OCI-LY1 (cell line): ENCODE results near the gene SOSTDC1.

ENCODE experiments used
- H2AFZ ChIP-seq: fragments of 200-600 bp; sonication (generic), shearing (Covaris generic); 2 replicates; pipeline ENCODE4 v1.6.0; 2014; ENCODE audit warnings: antibody characterized with exemption, mild to moderate bottlenecking, low read length
- H3F3A ChIP-seq: fragments of 200-600 bp; sonication (generic), shearing (Covaris generic); 2 replicates; pipeline ENCODE4 v1.6.0; 2014; ENCODE audit warnings: mild to moderate bottlenecking, antibody characterized with exemption, low read length, moderate library complexity; ENCODE audit not compliant: insufficient read depth
- H3K27ac ChIP-seq: fragments of 200-600 bp; sonication (generic); 2 replicates; pipeline ENCODE4 v1.5.1; 2014; ENCODE audit warnings: low read length, mixed run types, mild to moderate bottlenecking, low read depth; ENCODE audit not compliant: poor library complexity, severe bottlenecking
- H3K27me3 ChIP-seq: fragments of 200-600 bp; sonication (generic); 2 replicates; pipeline ENCODE4 v1.6.0; 2014; ENCODE audit warnings: antibody characterized with exemption, mild to moderate bottlenecking, low read length, moderate library complexity; ENCODE audit not compliant: insufficient read depth
- H3K36me3 ChIP-seq: fragments of 200-600 bp; sonication (generic); 2 replicates; pipeline ENCODE4 v1.6.1; 2014; ENCODE audit warnings: mild to moderate bottlenecking, antibody characterized with exemption, low read length, moderate library complexity, mixed read lengths; ENCODE audit not compliant: insufficient read depth
- H3K4me1 ChIP-seq: fragments of 200-600 bp; sonication (generic); 2 replicates; pipeline ENCODE4 v1.5.1; 2014; ENCODE audit warnings: mild to moderate bottlenecking, low read length, moderate library complexity; ENCODE audit not compliant: insufficient read depth, severe bottlenecking
- H3K4me2 ChIP-seq: fragments of 200-600 bp; sonication (generic), shearing (Covaris generic); 2 replicates; pipeline ENCODE4 v1.6.1; 2014; ENCODE audit warnings: low read length
- H3K4me3 ChIP-seq: fragments of 200-600 bp; sonication (generic); 2 replicates; pipeline ENCODE4 v1.5.1; 2014; ENCODE audit warnings: low read length, low read depth, mild to moderate bottlenecking, mixed read lengths; ENCODE audit not compliant: poor library complexity, severe bottlenecking
- H3K79me2 ChIP-seq: fragments of 200-600 bp; shearing (Covaris generic); 2 replicates; pipeline ENCODE4 v1.6.1; 2016; ENCODE audit warnings: mixed run types, low read length, mixed read lengths; ENCODE audit not compliant: insufficient read depth
- H3K9ac ChIP-seq: fragments of 200-600 bp; sonication (generic), shearing (Covaris generic); 2 replicates; pipeline ENCODE4 v1.6.1; 2014; ENCODE audit warnings: mild to moderate bottlenecking, low read length, mixed read lengths
- H3K9me2 ChIP-seq: fragments of 200-600 bp; sonication (generic), shearing (Covaris generic); 2 replicates; pipeline ENCODE4 v1.6.1; 2014; ENCODE audit warnings: low read depth, mild to moderate bottlenecking, low read length, mixed read lengths
- H3K9me3 ChIP-seq: fragments of 200-600 bp; shearing (Covaris generic); 2 replicates; pipeline ENCODE4 v1.6.1; 2014; ENCODE audit warnings: low read length, mixed read lengths
- H4K20me1 ChIP-seq: fragments of 200-600 bp; sonication (generic), shearing (Covaris generic); 2 replicates; pipeline ENCODE4 v1.6.0; 2016; ENCODE audit warnings: mild to moderate bottlenecking, low read length; ENCODE audit not compliant: insufficient read depth
- EZH2 ChIP-seq: fragments of 200-600 bp; sonication (generic), shearing (Covaris generic); IDR thresholded peaks from 2 replicates; pipeline ENCODE4 v1.8.0; 2017; ENCODE audit warnings: borderline replicate concordance, mixed run types, mild to moderate bottlenecking, antibody characterized with exemption, low read length, moderate library complexity, mixed read lengths
- TF ChIP-seq, protein P1 (sequence below): fragments of 200-600 bp; sonication (generic), shearing (Covaris generic); IDR thresholded peaks from 2 replicates; pipeline ENCODE4 v1.5.1; 2017; ENCODE audit warnings: mild to moderate bottlenecking, antibody characterized with exemption, low read length, moderate library complexity, mixed read lengths

SOSTDC1 gene

DNA sequence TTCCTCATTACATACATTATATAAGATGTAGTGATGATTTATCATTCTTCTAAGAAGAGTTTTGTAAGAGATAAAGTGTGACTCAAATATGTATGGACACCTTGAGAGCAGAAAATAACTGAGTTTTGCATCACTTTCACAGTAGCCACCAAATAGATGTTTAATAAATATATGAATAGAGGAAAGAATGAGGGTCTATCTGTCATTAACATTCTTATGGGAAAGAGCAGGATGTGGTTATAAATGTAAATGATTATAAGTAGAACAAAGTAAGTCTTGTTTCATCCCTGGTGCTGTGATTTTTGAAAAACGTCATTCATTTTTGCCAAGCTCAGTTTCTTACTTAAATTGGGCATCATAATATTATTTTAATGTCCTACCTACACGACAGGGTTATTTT is 29.2 kb downstream of the SOSTDC1 start:
- H2AFZ ChIP-seq: no peak overlapping the region
- H3K27me3 ChIP-seq: no peaks in the 10 kb centered on the region
- no peaks in the 10 kb centered on the region for H3K36me3 ChIP-seq
- no peaks in the 10 kb centered on the region for H4K20me1 ChIP-seq
- no peak overlapping the region for H3K27ac ChIP-seq
- H3K9me3 ChIP-seq: no peaks in the 10 kb centered on the region
- no peaks in the 10 kb centered on the region for H3K4me1 ChIP-seq
- TF ChIP-seq EZH2: no peak
- TF ChIP-seq, protein P1, sequence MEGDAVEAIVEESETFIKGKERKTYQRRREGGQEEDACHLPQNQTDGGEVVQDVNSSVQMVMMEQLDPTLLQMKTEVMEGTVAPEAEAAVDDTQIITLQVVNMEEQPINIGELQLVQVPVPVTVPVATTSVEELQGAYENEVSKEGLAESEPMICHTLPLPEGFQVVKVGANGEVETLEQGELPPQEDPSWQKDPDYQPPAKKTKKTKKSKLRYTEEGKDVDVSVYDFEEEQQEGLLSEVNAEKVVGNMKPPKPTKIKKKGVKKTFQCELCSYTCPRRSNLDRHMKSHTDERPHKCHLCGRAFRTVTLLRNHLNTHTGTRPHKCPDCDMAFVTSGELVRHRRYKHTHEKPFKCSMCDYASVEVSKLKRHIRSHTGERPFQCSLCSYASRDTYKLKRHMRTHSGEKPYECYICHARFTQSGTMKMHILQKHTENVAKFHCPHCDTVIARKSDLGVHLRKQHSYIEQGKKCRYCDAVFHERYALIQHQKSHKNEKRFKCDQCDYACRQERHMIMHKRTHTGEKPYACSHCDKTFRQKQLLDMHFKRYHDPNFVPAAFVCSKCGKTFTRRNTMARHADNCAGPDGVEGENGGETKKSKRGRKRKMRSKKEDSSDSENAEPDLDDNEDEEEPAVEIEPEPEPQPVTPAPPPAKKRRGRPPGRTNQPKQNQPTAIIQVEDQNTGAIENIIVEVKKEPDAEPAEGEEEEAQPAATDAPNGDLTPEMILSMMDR: no peak
- H3K9ac ChIP-seq: no peak overlapping the region
- H3K79me2 ChIP-seq: no peaks in the 10 kb centered on the region
- H3K4me2 ChIP-seq: no peak overlapping the region
- no peaks in the 10 kb centered on the region for H3K9me2 ChIP-seq
- no peaks in the 10 kb centered on the region for H3F3A ChIP-seq
- no peak overlapping the region for H3K4me3 ChIP-seq

DNA sequence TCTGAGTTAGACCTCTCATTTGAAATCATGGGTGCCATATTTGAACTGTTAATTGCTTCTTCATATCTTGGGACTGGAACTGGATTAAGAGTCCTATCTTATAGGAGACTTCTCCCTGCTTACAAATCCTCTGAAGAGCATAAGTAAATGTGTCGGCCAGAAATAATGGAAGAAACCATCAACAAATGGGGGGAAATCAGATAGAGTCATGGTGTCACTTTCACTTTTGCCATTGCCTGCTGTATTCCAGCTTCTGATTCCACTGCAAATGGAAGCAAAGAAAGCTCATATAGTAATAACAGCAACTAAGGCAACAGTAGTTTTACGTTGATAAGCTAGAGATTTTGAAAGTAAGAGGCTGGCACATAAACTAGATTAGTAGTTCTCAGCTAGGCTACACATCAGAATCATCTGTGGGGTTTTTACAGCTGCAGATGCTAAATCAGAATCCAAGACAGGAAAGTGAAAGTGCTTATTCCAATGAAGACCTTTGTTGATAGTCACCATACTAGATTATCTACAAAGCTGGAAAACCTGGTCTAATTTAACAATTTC is 31.9 kb downstream of the SOSTDC1 start:
- no peaks in the 10 kb centered on the region for H3K9me3 ChIP-seq
- H3K4me2 ChIP-seq: no peak overlapping the region
- H3K36me3 ChIP-seq: no peaks in the 10 kb centered on the region
- no peaks in the 10 kb centered on the region for H3K79me2 ChIP-seq
- no peak overlapping the region for H3K27ac ChIP-seq
- TF ChIP-seq, protein P1: no peak
- no peak for TF ChIP-seq EZH2
- no peak overlapping the region for H3K4me3 ChIP-seq
- H3K9ac ChIP-seq: no peak overlapping the region
- no peaks in the 10 kb centered on the region for H3K4me1 ChIP-seq
- no peaks in the 10 kb centered on the region for H3K27me3 ChIP-seq
- H2AFZ ChIP-seq: no peak overlapping the region
- no peaks in the 10 kb centered on the region for H3K9me2 ChIP-seq
- no peaks in the 10 kb centered on the region for H4K20me1 ChIP-seq
- H3F3A ChIP-seq: no peaks in the 10 kb centered on the region

DNA sequence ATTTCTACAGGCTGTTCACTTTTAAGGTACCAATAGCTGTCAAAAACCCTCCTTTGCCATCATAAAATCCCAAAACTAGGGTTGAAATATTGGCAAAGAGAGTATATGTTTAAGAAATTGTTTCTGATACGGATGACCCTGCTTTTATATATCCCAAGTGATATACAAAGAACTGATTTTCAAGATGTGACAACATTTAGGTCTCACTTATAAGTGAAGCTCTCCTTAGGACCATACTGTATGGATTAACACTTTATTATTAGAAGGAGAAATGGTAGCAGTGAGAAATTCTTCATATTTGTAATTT is 33.2 kb downstream of the SOSTDC1 start:
- Histone ChIP-seq H3K79me2 (no peaks in the 10 kb centered on the region), H3K27me3 (no peaks in the 10 kb centered on the region), H3K9me2 (no peaks in the 10 kb centered on the region), H3K4me3 (no peak overlapping the region), H4K20me1 (no peaks in the 10 kb centered on the region), H3F3A (no peaks in the 10 kb centered on the region), H3K9me3 (no peaks in the 10 kb centered on the region), H3K27ac (no peak overlapping the region), H3K9ac (no peak overlapping the region), H3K36me3 (no peaks in the 10 kb centered on the region), H3K4me1 (no peaks in the 10 kb centered on the region), H2AFZ (no peak overlapping the region), H3K4me2 (no peak overlapping the region)
- TF ChIP-seq, protein P1: no peak
- no peak for TF ChIP-seq EZH2
